LNCaP clone FGC (cell line): ENCODE results near the gene NANOS2.

Experiments
- DNase-seq: peaks from one replicate; pipeline ENCODE4 v3.0.0-alpha.2; 2011; ENCODE audit warnings: low read depth
- H3K4me3 ChIP-seq: 2 replicates; pipeline ENCODE4 v1.5.1; 2011; ENCODE audit warnings: mild to moderate bottlenecking, low read depth, low read length, control low read depth
- CTCF ChIP-seq: IDR thresholded peaks from 2 replicates; pipeline ENCODE4 v1.5.1; 2012; ENCODE audit warnings: mild to moderate bottlenecking; ENCODE audit not compliant: control insufficient read depth, insufficient read depth; ENCODE audit errors: extremely low read depth

NANOS2 gene

GRCh38 chr19:45881909-45882528 is 32.6 kb downstream of the NANOS2 start:
- DNase-seq: no peak
- no peak for TF ChIP-seq CTCF
- peak overlapping the region; percentile 76 for H3K4me3 ChIP-seq

- no peak overlapping the region for H3K4me3 ChIP-seq
- no peak for TF ChIP-seq CTCF
- no peak for DNase-seq
These were observed 33.3 kb downstream of the NANOS2 start for GRCh38 chr19:45881082-45881908.

DNA sequence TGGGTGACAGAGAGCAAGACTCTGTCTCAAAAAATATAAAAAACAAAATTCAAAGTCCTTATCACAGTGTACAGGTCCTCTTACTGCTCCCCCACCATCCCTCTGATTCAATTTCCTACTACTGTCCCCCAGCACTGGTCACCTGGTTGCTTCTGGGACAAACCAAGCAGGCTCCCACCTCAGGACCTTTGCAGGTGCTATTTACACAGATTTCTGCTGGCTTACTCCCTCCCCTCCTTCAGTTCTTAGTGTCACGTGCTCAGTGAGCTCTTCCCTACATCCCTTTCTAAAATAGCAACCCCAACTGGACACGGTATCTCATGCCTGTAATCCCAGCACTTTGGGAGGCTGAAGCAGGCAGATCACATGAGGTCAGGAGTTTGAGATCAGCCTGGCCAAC is 34.6 kb downstream of the NANOS2 start:
- DNase-seq: no peak
- TF ChIP-seq CTCF: no peak
- H3K4me3 ChIP-seq: no peak overlapping the region

DNA sequence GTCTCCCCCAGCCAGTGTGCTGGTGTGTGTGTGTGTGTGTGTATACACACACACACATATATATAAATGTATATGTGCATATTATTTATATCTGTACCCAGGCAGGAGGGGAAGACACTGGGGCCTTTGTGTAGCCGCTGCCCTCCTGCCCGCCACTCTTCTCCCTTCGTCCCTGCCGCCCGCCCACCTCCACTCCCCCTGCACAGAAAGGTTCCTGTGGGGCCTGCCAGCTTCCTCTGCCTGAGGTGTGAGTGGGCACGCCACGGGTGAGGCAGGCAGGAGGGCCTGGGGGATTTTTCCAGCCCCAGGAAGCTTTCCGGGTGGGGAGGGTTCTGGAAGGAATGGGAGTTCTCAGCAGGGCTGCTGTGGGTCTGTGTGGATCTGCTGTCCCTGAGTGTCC is 35.5 kb downstream of the NANOS2 start:
- no peak overlapping the region for H3K4me3 ChIP-seq
- DNase-seq: no peak
- no peak for TF ChIP-seq CTCF

DNA sequence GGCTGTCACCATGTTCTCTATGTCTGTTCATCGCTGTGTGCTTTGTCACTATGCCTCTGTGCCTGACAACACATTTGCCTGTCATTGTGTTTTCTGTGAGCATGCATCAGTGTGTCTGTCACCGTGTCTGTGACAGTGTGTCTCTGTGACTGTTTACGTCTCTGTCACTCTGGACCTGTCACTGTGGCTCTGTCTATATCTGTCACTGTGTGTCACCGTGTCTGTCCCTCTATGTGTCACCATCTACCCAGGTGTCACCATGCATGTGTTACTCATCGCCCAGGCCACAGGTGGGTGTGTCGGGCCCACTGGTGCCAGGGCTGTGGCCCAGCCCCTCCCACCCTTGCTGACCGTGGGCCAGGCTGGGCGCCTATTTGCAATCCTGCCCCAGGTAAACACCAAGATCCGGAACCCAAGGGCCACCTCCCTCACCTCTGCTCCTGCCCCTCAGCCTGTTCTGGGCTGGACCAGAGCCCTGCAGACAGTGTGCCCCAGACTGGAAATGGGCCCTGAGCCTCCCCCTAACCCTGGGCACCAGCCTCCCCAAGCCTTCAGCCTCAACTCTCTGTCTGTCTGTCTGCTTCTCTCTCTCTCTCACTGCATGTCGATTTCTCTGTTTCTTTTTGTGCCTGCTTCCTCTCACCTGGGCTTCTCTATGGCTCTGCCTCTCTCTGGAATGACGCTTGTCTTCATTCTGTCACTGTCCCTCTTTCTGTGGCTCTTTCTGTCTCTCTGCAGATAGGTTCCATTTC is 36.4 kb downstream of the NANOS2 start:
- DNase-seq: no peak
- no peak for TF ChIP-seq CTCF
- H3K4me3 ChIP-seq: no peak overlapping the region

- TF ChIP-seq CTCF: no peak
- no peak for DNase-seq
- no peak overlapping the region for H3K4me3 ChIP-seq
These were observed 38.0 kb downstream of the NANOS2 start for GRCh38 chr19:45876411-45877197.
